ENCODE results near the gene LCN12. TPM values are rescaled to one million over a fixed set of nuclear protein-coding genes. Genes with fewer than 3 reads are reported as not detected.

The LCN12 gene
- polyA plus RNA-seq, 1 donor (not counting 4 experiments of a cell fraction or from before 2014, with no cell fraction given), result not detected

DNA sequence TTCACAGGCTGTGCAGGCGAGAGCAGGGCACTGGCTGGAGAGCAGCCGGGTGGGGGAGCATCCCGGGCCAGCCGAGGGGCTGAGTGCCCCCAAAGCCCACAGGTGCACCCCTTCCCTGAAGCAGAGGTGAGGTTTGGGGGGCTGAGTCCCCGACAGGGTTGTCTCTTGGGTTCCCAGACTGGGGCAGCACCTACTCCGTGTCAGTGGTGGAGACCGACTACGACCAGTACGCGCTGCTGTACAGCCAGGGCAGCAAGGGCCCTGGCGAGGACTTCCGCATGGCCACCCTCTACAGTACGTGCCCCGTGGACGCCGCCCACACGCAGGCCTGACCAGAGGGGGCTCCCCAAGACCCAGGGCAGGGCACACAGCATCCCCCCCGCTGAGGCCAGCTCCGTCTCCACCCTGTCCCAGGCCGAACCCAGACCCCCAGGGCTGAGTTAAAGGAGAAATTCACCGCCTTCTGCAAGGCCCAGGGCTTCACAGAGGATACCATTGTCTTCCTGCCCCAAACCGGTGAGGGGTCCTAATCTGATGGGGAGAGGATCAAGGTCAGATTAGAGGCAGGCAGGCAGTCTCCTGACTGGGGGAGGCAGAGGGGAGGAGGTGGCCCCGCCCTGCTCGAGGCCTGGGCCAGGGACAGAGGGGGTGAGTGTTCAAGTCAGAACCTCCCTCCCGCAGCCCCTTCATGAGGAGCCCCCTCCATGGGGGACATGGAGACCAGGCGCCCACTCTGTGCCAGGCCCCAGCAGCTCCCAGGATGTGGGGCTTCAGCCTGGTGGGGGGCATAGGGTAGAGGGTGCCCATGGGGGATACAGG is 27.9 kb downstream of the LCN12 start:
- Histone ChIP-seq H3K27me3 (ENCODE audit: control insufficient read depth, extremely low read depth, insufficient read depth, low read length) (peaks cover 16% of the 10 kb centered on the region), H3K4me3 (ENCODE audit: control insufficient read depth in 2 of 3, extremely low read depth in 1 of 3, insufficient read depth in 2 of 3, low read depth in 1 of 3, low read length in 3 of 3) (no peak overlapping the region), H4K20me1 (ENCODE audit: control insufficient read depth, extremely low read depth, insufficient read depth, low read length) (no peaks in the 10 kb centered on the region), H3K4me1 (ENCODE audit: control insufficient read depth, extremely low read depth, insufficient read depth, low read length) (peaks cover 6% of the 10 kb centered on the region), H3K27ac (ENCODE audit: control insufficient read depth, insufficient read depth, low read length) (no peak overlapping the region), H3K36me3 (ENCODE audit: control insufficient read depth in 2 of 2, extremely low read depth in 1 of 2, insufficient read depth in 2 of 2, low read length in 2 of 2) (no peaks in the 10 kb centered on the region), H3K4me2 (ENCODE audit: control insufficient read depth, extremely low read depth, insufficient read depth, low read depth, low read length) (no peak overlapping the region), H3K9me3 (ENCODE audit: control insufficient read depth, low read depth, low read length) (no peaks in the 10 kb centered on the region), H2AFZ (ENCODE audit: control insufficient read depth, low read length) (no peak overlapping the region), H3K9me1 (ENCODE audit: control insufficient read depth, extremely low read depth, insufficient read depth, low read length) (no peaks in the 10 kb centered on the region), H3K9ac (ENCODE audit: control insufficient read depth, extremely low read depth, insufficient read depth, low read length) (no peak overlapping the region), H3K79me2 (ENCODE audit: control insufficient read depth, insufficient read depth, low read length) (no peaks in the 10 kb centered on the region)
- dilution Hi-C loops (cut with MboI; ENCODE audit: extremely low pct_ligation_motif_present, low sequenced_read_pairs), result no loop called here
- TF ChIP-seq EZH2 (IDR thresholded peaks at IDR 0.05; ENCODE audit: low read length), result no peak
- TF ChIP-seq, protein P1, sequence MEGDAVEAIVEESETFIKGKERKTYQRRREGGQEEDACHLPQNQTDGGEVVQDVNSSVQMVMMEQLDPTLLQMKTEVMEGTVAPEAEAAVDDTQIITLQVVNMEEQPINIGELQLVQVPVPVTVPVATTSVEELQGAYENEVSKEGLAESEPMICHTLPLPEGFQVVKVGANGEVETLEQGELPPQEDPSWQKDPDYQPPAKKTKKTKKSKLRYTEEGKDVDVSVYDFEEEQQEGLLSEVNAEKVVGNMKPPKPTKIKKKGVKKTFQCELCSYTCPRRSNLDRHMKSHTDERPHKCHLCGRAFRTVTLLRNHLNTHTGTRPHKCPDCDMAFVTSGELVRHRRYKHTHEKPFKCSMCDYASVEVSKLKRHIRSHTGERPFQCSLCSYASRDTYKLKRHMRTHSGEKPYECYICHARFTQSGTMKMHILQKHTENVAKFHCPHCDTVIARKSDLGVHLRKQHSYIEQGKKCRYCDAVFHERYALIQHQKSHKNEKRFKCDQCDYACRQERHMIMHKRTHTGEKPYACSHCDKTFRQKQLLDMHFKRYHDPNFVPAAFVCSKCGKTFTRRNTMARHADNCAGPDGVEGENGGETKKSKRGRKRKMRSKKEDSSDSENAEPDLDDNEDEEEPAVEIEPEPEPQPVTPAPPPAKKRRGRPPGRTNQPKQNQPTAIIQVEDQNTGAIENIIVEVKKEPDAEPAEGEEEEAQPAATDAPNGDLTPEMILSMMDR (optimal IDR thresholded peaks at IDR 0.05 in 1 of 3, IDR thresholded peaks at IDR 0.05 in 1 of 3, conservative IDR thresholded peaks at IDR 0.05 in 1 of 3; ENCODE audit: extremely low read depth in 1 of 3, insufficient read depth in 2 of 3, low read length in 3 of 3), result no peak
- DNase-seq (ENCODE audit: low read depth, low spot score), result no peak
- FAIRE-seq, result no peak

DNA sequence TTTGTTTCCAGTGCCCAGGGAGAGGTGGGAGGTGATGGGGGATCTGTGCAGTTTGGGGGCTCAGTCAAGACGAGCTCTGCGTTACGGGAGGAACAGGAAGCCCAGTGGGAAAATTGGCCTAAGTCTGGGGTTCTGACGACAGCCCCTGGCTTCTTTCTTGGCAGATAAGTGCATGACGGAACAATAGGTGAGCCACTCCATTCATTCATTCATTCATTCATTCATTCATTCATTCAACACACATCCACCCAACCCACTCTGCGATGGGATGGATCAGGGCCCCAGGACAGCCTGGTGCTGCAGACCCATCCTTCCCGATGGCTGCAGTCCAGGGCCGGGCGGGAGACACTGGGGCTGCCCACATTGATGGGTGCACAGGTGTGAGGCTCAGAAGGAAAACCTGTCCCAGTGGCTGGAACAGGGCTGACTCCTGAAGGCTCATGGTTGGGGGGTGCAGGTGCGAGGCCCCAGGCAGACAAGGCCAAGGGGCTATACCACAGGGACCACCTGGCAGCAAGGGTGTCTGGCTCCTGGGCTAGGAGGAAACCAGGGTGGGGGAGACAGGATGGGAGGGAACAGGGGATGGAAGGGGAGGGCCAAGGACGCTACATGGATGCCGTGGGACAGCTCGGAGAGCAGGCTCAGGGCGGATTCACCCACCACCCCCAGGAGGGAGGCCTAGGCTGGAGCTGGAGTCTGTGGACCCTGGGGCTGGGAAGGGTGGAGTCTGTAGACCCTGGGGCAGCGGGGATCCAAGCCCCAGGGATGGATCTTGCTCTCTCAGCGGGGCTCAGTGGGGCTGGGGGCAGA is 28.8 kb downstream of the LCN12 start:
- H3K27ac ChIP-seq (ENCODE audit: control insufficient read depth, insufficient read depth, low read length), result no peak overlapping the region
- no peaks in the 10 kb centered on the region for H4K20me1 ChIP-seq (ENCODE audit: control insufficient read depth, extremely low read depth, insufficient read depth, low read length)
- FAIRE-seq, result no peak
- no peak overlapping the region for H2AFZ ChIP-seq (ENCODE audit: control insufficient read depth, low read length)
- H3K9me3 ChIP-seq (ENCODE audit: control insufficient read depth, low read depth, low read length), result no peaks in the 10 kb centered on the region
- H3K4me3 ChIP-seq (ENCODE audit: control insufficient read depth in 2 of 3, extremely low read depth in 1 of 3, insufficient read depth in 2 of 3, low read depth in 1 of 3, low read length in 3 of 3), result no peak overlapping the region
- no peaks in the 10 kb centered on the region for H3K4me1 ChIP-seq (ENCODE audit: control insufficient read depth, extremely low read depth, insufficient read depth, low read length)
- TF ChIP-seq EZH2 (IDR thresholded peaks at IDR 0.05; ENCODE audit: low read length), result no peak
- TF ChIP-seq, protein P1 (optimal IDR thresholded peaks at IDR 0.05 in 1 of 3, IDR thresholded peaks at IDR 0.05 in 1 of 3, conservative IDR thresholded peaks at IDR 0.05 in 1 of 3; ENCODE audit: extremely low read depth in 1 of 3, insufficient read depth in 2 of 3, low read length in 3 of 3), result no peak
- no peak for DNase-seq (ENCODE audit: low read depth, low spot score)
- dilution Hi-C loops (cut with MboI; ENCODE audit: extremely low pct_ligation_motif_present, low sequenced_read_pairs), result no loop called here
- H3K79me2 ChIP-seq (ENCODE audit: control insufficient read depth, insufficient read depth, low read length), result no peaks in the 10 kb centered on the region
- H3K4me2 ChIP-seq (ENCODE audit: control insufficient read depth, extremely low read depth, insufficient read depth, low read depth, low read length), result no peak overlapping the region
- no peak overlapping the region for H3K9ac ChIP-seq (ENCODE audit: control insufficient read depth, extremely low read depth, insufficient read depth, low read length)
- H3K9me1 ChIP-seq (ENCODE audit: control insufficient read depth, extremely low read depth, insufficient read depth, low read length), result no peaks in the 10 kb centered on the region
- no peaks in the 10 kb centered on the region for H3K36me3 ChIP-seq (ENCODE audit: control insufficient read depth in 2 of 2, extremely low read depth in 1 of 2, insufficient read depth in 2 of 2, low read length in 2 of 2)
- H3K27me3 ChIP-seq (ENCODE audit: control insufficient read depth, extremely low read depth, insufficient read depth, low read length), result peaks cover 23% of the 10 kb centered on the region
